Fibroblast of the conjunctiva (primary cell): ENCODE results near the gene NDUFB6.
"Not testable (repeated sequence)": the region's sequence is repeated elsewhere in the genome, so short reads cannot be mapped to it uniquely, and the experiment has no call there.

Source experiments
- DNase-seq: peaks from one replicate; pipeline ENCODE4 v3.0.0-alpha.2; 2010; ENCODE audit warnings: low read depth

NDUFB6 gene

DNA sequence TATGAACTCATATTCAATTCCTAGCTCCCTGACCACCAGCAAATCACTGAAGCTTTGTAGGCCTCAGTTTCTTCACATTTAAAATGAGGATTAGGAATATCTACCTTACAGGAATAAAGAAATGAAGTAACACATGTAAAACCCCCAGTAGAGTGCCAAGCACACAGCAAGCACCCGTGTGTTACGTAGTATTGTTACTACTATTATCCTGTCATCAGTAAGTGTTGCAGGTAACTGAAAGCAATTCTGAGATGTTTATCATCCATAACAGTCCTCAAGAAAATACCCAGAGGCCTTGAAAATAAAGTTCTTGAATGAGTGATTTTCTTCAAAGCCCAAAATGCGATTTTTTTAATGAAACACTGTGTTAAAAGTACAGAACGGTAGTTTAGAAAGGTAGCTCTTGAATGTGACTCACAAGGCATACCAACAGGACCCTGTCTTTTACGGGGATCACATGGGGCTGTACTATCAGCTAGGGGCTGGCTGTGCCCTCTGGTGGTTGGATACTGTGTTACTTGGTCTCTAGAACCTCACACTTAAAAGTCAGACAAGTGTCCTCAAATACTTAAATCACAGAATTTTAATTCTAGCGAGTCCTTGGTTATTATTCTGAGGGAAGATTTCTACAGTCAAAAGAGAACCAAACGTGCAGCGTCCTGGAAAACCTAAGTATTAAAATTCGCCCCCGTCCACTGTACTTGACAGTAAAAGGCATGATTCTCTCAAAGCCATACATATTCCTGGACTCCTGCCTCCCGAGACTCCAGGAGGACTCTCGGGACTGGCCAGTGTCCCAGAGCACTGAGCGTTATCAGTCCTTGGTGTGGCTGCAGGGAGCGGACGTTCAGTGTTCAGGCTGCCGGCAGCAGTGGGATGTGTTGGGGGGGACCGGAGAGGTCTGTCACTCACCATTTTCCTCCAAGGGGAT lies 725 bp downstream of the NDUFB6 start:
- DNase-seq, result peak; percentile 61

GRCh38 chr9:32570262-32570661 lies 2.7 kb downstream of the NDUFB6 start:
- no peak for DNase-seq

DNA sequence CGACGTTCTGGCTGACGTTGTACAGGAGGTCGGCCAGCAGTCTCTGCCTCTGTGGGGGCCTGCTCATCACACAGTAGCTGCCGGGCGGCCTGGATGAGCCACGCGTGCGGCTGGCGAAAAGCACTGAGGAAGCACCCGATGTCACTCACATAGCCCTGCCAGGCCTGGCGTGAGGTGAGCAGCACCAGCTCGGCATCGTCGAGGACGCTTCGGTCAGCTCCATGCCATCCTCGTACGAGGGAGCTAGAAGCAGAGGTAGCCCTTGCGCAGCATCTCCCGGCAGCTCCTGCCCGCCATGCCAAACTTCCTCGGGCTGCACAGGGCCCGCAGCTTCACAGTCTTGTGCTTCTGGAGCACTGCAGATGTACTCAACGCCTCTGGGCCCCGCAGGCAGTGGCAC lies 6.2 kb downstream of the NDUFB6 start:
- no peak for DNase-seq

- no peak for DNase-seq
Measured at GRCh38 chr9:32565967-32566366, 7.0 kb downstream of the NDUFB6 start.

DNA sequence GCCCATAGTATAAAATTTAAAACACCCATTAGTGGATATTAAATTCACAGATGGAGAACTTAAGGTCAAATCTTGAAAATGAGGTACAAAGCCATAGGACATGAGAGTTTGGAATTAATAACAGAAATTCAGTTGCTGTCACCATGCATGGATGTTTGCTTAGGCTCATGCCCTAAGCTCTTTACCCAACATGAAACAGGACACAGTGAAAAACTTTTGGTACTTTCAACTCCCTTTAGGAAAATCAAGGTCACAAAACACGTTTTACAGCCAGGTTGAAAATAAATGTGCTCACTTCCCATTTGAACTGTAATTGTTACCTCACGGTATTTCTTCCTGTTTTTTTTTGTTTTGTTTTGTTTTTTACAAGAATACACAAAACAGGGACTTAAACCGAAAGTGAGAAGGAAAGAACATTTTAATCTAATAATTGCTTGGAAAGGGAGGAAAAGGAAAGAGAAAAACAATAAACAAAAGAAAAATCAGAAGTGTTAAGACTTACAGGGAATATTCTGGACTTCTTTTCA lies 14.5 kb downstream of the NDUFB6 start:
- DNase-seq, result no peak

GRCh38 chr9:32554591-32554990 lies 18.4 kb downstream of the NDUFB6 start:
- no peak for DNase-seq

DNA sequence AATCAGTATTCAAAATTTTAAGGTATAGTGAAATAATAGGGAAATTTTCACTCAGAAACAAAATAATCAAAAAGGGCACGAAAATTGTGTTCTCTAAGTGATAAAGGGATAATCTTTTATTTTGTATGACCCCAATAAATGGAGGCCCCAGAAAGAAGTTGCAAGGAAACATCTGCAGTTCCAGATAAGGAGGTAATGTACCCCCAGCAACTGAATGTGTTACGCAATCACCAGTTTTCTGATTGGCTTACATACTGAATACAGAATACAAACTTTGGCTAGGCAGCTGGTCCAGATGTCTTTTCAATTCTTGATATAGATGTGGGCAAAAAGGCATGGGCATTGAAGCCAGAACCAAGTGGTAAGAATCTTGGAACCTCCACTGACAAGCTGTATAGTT lies 18.9 kb downstream of the NDUFB6 start:
- DNase-seq, result no peak

- peak; percentile 79 for DNase-seq
Measured at GRCh38 chr9:32552172-32552872, 20.6 kb downstream of the NDUFB6 start, which contains the start of the genes SMIM27 and TOPORS. Gene SMIM27 (plus strand): TSS chr9:32552327. CDS start chr9:32552435, 108 bp downstream. Gene TOPORS (minus strand): TSS chr9:32552586. CDS start chr9:32552436, 150 bp downstream.

- no peak for DNase-seq
Measured at GRCh38 chr9:32551276-32552051, 21.5 kb downstream of the NDUFB6 start.

DNA sequence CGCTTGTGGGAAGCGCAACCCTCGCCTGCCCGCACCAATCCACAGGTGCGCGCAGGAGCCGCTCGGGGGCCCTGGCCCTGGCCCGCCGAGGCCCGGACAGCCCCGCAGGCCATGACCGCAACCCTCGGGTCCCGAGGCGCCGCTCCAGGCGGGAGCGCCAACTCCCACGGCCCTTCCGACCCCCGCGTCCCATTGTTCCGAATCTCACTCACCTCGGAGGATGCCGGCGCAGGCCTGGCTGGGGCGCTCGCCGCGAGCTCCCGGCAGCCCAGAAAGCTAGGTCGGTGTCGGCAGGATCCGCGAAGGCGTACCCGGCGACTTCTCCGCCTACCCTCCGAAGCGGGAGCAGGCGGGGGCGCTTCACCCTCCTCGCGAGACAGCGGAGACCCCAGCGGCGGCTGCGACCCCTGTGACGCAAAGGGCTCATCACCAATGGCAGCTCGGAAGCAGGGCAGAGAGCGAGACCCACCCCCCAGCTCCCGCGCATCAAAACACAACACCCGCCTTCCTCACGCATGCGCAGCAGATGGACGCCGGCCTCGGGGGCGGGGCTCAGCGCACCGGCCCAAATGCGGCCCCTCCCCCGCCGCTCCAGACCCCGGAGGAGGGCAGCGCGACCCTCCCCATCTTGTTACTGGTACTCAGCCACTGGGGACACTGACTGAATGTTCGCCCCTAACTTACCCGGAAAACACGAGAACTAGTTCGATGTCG lies 22.2 kb downstream of the NDUFB6 start:
- DNase-seq, result peak; percentile 86

GRCh38 chr9:32550150-32550561 lies 22.8 kb downstream of the NDUFB6 start:
- no peak for DNase-seq

- not testable (repeated sequence) for DNase-seq
Measured at GRCh38 chr9:32548213-32548612, 24.7 kb downstream of the NDUFB6 start.

DNA sequence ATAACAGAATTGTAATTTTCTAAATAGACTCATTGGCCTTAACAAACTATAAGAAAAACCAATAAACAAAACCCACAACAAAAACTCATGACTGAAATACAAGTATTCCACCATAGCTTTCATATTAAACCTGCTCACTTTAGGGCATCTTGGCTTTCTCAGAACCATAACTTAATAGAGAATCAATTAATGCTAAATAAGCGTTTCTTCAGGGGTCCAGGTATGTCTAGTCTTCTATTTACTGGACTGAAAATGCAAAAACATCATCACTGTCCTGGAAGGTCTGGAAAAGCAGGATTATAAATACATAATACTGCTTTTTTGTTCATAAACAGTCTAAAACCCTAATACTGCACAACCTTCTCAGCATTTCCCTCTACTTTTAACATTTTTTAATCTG lies 27.1 kb downstream of the NDUFB6 start:
- no peak for DNase-seq

DNA sequence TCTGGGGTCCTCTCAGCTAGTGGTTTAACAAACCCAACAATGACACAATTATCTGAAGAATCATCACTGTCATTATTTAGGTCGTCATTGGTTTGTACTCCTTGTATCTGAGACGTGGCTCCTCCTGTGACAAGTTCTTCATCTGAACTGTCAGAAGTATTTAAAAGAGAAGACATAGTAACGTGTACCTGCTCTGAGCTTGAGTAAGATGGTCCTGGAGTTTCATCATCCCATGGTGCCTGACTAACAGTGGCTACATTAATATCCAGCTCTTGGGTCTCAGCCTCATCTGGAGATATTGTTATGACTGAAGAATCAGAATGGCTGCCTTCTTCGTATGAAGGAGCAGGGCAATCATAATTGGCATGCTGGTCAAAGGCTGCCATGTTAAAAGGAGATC lies 29.9 kb downstream of the NDUFB6 start:
- no peak for DNase-seq

- DNase-seq, result no peak
Measured at GRCh38 chr9:32533816-32534215, 39.1 kb downstream of the NDUFB6 start.

DNA sequence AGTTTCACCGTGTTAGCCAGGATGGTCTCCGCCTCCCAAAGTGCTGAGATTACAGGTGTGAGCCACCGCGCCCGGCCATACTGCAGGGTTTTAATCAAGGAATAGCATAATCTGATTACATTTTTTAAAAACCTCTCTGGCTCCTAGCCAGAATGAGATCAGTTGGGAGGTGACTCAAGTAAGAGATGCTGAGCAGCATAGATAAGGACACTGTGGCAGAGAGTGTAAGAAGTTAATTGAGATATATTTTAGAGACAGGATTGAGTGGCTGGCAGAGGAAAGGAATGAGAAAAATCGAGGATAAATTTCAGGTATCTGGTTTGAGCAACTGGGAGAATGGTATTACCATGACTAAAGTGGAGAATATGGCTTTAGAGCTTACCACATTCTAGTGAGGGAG lies 39.6 kb downstream of the NDUFB6 start:
- DNase-seq, result no peak

DNA sequence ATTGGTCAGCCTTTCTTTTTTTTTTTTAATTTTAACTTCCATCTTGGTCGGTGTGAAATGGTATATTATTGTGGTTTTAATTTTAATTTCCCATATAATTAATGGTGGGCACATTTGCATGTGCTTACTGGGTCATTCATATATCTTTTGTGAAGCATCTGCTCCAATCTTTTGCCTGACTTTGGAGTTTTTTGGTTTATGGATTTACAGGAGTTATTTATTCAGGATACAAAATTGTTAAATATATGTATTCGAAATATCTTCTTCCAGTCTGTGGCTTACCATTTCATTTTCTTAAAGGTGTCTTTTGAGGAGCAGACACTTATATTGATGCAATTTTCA lies 46.3 kb downstream of the NDUFB6 start:
- DNase-seq, result no peak

- peak; percentile 76 for DNase-seq
Measured at GRCh38 chr9:32526041-32526706, 46.8 kb downstream of the NDUFB6 start, which contains the start of gene RIGI. Gene RIGI (minus strand): TSS chr9:32526196. CDS start chr9:32526166, 30 bp downstream.

DNA sequence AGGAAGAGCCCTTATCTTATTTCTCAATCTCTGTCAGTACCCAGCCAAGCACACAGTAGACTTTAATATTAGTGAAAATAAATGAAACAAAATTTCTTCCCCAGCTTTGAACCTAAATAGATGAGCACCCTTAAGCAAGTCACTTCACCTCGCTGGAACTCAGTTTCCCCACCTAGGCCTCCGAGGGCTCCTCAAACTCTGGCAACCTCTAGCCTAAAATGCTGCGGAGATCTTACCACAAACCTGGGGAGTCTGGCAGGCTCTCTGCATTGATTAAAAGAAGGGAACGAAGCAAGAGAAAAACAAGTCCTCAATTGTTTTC lies 47.3 kb downstream of the NDUFB6 start:
- no peak for DNase-seq

GRCh38 chr9:32524892-32525708 lies 47.9 kb downstream of the NDUFB6 start:
- no peak for DNase-seq
